T-helper 1 cell treated with Interleukin-12 subunit alpha and Interleukin-12 subunit beta and Interleukin-4 antibody, amounts not matched to agents 30 μg/mL and 1 μg/mL, for 36 hours (primary cell): ENCODE results near the gene KCTD1.
A peak's percentile ranks its signal among the peaks of the same experiment; 100 is the strongest.

Experiments used
- H3K27ac Mint-ChIP-seq: one replicate; pipeline ENCODE4 v1.8.0; 2021; ENCODE audit warnings: mild to moderate bottlenecking, mixed read lengths
- H3K27me3 Mint-ChIP-seq: one replicate; pipeline ENCODE4 v1.8.0; 2021; ENCODE audit warnings: low read depth, mixed read lengths
- H3K36me3 Mint-ChIP-seq: one replicate; pipeline ENCODE4 v1.8.0; 2021; ENCODE audit warnings: low read depth, mixed read lengths
- H3K4me1 Mint-ChIP-seq: one replicate; pipeline ENCODE4 v1.8.0; 2021; ENCODE audit warnings: low read depth, mixed read lengths
- H3K4me3 Mint-ChIP-seq: one replicate; pipeline ENCODE4 v1.8.0; 2021; ENCODE audit warnings: mild to moderate bottlenecking, moderate library complexity, mixed read lengths
- H3K9me3 Mint-ChIP-seq: one replicate; pipeline ENCODE4 v1.8.0; 2021; ENCODE audit warnings: mixed read lengths

KCTD1 gene

DNA sequence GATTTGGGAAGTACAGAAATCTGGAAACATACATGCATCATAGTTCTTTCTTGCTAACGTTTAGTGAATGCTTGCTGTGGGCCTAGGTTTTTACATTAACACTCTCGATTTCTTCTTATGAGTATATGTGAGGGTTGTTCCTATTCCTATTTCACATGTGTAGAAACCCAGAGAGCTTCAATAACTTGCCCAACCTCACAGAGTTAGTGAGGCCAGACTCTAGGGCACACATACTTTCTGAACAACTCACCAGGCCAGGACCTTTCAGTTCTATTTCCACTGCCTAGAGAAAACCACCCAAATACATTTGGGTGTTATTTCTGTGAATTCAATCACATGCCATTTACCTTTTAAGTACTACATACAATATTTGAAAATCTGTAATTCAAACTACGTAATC is 8.2 kb upstream of the KCTD1 start:
- Mint-ChIP-seq H3K9me3 (no peaks in the 10 kb centered on the region), H3K36me3 (no peaks in the 10 kb centered on the region), H3K4me3 (no peak overlapping the region), H3K27me3 (peaks cover 51% of the 10 kb centered on the region), H3K27ac (no peak overlapping the region), H3K4me1 (peaks cover under 1% of the 10 kb centered on the region)

DNA sequence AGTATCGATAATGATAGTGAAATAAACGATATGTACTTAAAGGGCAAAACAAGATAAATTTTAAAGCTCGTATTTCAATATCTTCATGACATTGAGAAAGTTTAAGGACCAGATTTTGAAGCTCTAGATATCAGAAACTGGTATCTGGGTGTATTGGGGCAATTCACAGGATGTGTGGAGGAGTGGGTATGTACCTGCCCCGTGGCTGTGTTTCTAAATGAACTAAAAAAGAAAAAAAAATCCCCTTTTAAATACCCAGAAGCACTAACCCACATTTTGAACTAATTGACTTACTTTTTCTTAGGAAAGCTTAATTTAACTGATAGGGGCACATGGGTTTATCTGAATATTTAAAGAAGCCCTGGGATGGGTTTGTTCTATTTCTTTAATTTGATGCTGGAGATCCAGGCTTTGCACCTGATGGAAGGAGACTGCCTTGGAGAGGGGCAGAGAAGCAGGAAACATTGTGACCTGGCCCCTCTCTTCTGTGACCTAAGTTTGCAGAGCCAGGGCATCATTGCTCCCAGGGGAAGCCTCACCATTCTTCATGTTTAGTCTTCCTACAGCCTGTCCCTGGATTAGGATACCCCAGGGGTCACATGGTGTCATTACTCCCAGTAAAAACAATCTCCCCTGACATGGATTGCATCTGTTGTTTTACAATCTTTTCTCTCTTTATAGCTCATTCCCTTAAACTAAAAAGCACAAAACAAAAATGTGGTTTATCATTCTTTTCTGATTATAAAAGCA is 7.6 kb upstream of the KCTD1 start:
- Mint-ChIP-seq H3K36me3 (no peaks in the 10 kb centered on the region), H3K27me3 (peaks cover 57% of the 10 kb centered on the region), H3K9me3 (no peaks in the 10 kb centered on the region), H3K27ac (no peak overlapping the region), H3K4me1 (peaks cover 2% of the 10 kb centered on the region), H3K4me3 (no peak overlapping the region)

DNA sequence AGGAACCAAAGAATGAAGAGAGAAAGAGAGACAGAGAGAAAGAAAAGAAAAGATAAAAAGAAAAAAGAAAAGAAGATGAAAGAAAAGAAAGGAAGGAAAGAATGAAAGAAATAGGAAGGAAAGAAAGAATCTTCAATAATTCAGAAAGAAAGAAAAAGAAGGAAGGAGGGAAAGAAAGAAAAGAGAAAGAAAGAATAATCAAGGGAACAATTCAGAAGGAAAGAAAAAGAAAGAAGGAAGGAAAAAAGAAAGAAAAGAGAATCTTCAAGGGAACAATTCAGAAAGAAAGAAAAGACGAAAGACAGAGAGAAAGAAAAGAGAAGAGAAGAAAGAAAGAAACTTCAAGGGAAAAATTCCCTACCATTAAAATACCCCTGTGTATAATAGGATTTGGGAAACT is 5.6 kb upstream of the KCTD1 start:
- H3K4me3 Mint-ChIP-seq, result no peak overlapping the region
- H3K27me3 Mint-ChIP-seq, result peaks cover 76% of the 10 kb centered on the region
- peaks cover 2% of the 10 kb centered on the region for H3K4me1 Mint-ChIP-seq
- no peaks in the 10 kb centered on the region for H3K9me3 Mint-ChIP-seq
- H3K27ac Mint-ChIP-seq, result no peak overlapping the region
- no peaks in the 10 kb centered on the region for H3K36me3 Mint-ChIP-seq

DNA sequence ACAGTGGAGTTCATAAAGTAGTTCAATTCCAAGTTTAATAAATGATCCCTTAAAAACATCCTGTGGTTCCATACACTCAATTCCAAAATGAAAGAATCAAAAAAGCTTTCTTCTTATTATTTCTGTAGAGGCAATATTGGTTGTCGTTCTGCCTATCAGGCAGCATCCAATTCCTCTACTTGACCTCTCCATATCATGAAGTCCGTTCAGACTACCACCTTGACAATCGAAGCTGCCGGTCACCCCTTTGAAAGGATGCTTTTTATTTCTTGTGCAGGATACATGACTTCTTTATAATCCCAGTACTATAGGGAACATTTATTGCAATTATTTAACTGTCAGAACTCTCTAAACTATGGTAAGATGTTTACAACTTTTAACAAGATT is 3.3 kb upstream of the KCTD1 start:
- Mint-ChIP-seq H3K9me3 (no peaks in the 10 kb centered on the region), H3K27me3 (peaks cover 62% of the 10 kb centered on the region), H3K4me3 (no peak overlapping the region), H3K4me1 (peaks cover 2% of the 10 kb centered on the region), H3K27ac (no peak overlapping the region), H3K36me3 (no peaks in the 10 kb centered on the region)

DNA sequence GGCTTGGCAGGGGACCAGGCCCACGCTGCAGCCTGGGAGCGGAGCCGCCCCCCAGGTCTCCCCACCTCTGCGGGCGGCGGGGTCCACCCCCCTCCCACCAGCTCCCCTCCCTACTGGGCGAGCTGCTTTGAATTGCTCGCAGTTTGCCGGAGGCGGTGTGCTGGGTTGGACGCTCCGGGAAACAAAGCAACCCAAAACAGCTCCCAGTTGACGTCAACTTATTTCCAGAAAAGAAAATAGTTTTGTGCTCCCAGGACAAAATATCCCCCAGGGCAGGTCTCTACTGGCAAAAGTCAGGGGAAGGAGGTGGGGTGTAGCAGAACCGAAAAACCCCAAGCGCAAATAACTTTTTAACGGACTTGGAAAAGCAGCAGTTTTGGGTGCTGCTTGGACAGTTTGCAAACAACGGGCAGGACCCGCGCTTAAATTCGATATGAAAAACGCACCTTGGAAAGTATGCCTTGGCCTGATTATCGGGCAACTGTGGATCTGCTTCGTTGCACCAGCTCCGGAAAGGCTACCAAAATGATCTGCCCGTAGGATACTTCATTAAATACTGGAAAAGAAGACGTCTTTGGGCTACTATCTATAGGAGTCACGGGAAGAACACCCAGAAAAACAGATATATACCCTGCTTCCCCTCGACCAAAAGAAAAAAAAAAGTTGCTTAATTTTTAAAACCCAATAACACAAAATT is 2.8 kb upstream of the KCTD1 start:
- Mint-ChIP-seq H3K9me3 (no peaks in the 10 kb centered on the region), H3K27ac (no peak overlapping the region), H3K4me1 (peaks cover 2% of the 10 kb centered on the region), H3K27me3 (peaks cover 57% of the 10 kb centered on the region), H3K4me3 (no peak overlapping the region), H3K36me3 (peaks cover 2% of the 10 kb centered on the region)

DNA sequence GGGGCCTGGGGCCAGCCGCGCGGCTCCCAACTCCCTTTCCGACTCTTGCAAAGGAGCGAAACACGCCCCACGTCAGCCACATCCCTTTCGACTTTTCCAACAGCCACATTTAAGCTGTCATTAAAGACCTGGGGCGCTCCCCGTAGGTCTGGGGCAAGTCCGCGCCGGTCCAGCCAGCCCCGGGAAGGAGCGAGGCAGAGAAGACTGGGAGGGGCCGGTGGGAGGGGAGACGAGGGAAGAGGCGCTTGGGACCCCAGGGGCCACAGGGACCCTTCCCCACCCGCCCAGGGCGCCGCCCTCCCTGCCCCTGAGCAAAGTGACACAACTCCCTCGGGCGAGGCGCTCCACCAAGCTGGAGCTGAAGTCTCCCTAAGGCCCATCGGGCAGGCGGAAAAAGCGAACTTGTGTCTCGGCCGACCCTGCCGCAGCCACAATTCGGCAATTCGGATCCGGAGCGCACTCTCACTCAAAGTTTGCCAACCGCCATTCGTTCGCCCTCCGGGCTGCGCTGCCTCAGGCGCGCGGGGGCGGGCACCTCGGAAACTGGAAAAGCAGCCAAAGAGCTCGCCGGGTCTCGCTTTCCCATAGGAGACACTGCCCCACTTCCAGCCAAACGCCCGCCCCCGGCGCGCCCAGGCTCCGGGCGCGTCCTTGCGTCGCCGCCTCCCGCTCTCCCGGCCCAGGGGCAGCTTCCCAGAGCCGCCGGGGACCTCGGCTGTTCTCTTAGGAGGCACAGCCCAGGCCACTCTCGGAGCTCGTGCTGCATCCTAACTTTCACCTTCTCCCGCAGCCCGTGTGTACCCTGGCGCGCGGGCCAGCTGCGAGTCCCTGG is 1.1 kb upstream of the KCTD1 start:
- Mint-ChIP-seq H3K9me3 (no peaks in the 10 kb centered on the region), H3K27me3 (peaks cover 54% of the 10 kb centered on the region), H3K36me3 (peaks cover 2% of the 10 kb centered on the region), H3K4me3 (peak overlapping the region; percentile 72), H3K27ac (no peak overlapping the region), H3K4me1 (peaks cover 5% of the 10 kb centered on the region)

DNA sequence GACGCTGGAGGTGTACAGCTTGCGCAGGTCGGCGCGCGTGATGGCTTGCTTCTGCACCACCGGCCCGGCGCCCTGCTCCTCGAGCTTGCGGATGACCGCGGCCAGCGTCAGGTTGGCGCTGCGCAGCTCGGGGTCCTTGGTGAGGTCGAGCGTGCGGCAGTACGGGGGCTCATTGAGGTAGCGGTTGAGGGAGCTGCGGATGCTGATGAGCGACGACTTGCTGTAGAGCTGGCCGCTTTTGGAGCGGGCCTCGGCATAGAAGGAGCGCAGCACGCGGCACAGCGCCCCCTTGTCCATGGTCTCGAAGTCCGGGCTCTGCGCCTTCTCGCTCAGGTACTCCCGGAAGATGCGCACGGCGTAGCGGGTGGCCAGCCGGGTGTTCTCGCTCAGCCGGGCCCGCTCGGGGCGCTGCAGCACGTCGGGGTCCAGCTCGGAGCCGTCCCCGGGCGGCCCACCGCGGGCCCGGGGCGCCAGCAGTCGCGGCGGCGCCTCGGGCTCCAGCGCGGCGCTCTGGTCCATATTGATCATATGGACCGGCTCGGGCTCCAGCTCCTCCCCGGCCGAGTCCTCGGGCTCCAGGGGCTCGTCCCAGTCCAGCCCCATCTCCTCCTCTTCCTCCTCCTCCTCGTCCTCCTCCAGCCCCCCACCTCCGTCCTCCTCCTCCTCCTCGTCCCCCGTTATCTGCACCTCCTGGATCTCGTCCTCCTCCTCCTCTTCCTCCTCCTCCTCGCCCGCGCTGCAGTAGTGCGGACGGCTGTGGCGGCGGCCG is 523 bp downstream of the KCTD1 start:
- Mint-ChIP-seq H3K4me1 (peaks cover 5% of the 10 kb centered on the region), H3K27ac (peak overlapping the region; percentile 63), H3K4me3 (peak overlapping the region; percentile 89), H3K36me3 (peaks cover 2% of the 10 kb centered on the region), H3K9me3 (no peaks in the 10 kb centered on the region), H3K27me3 (peaks cover 37% of the 10 kb centered on the region)

DNA sequence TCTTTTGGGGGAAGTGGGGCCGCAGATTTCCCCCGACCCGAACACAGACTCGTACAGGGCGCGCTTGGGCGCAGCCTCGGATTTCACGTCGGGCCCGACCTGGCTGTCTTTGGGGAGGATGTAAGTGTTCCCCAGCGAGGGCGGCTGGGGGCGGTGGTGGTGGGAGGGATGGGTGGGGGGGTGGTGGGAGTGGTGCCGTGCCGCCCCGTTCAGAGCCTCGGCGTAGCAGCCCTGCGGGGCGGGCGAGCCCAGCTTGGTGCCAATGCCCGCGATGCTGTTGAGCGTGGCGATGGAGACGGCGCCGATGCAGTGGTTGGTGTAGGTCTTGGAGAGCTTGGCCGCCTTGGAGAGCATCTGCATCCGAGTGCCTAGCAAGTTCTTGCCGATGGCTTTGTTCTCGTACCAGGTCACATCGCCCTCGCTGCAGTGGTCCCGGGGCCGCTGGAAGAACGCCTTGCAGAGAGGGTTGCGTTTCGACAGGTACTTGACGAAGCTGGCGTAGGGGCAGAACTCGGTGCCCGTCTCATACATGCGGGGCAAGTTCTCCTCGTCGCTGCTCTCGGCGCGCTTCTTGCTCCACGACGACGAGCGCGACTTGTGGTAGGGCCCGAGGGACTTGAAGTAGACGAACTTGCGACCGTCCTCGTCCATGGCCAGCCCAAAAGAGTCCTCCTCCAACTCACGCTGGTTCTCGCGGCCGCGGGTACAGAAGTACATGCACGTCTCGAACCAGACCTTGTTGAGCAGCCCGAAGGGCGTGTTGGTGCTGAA is 1.3 kb downstream of the KCTD1 start:
- Mint-ChIP-seq H3K4me1 (peaks cover 5% of the 10 kb centered on the region), H3K4me3 (peak overlapping the region; percentile 89), H3K36me3 (peaks cover 2% of the 10 kb centered on the region), H3K9me3 (no peaks in the 10 kb centered on the region), H3K27me3 (peaks cover 29% of the 10 kb centered on the region), H3K27ac (no peak overlapping the region)

DNA sequence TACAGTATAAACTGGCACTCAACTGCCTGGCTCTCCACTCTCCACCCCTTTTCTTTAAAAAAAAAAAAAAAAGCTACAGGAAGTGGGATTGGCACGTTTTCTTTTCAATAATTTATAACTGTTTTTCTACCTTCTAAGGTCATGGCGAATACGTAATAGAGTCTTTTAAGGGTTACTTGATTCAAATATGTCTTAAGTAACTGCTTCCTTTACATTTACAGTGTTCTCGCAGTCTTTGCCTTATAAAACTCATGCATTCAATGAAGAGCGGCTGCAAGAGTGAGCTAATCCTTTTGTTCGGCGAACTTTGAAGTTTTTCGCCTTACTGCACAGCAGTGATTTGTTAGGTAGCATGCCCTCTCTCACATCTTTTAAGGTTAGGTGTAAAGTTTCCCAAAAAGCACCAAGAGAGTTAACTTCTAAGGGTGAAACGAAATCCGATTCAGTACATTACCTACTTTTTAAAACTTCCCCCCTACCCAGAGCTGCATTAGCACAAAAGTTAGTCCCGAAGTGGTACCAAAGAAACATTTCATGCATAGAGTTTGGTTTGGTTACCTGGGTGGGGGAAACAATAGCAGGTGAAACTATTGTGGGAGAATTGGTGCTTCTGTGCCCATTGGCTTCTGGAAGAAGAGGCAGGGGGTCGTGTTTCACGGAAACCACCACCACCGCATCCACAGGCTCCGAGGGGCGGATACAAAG is 2.0 kb downstream of the KCTD1 start:
- Mint-ChIP-seq H3K4me3 (peak overlapping the region; percentile 45), H3K27me3 (peaks cover 22% of the 10 kb centered on the region), H3K36me3 (peaks cover 2% of the 10 kb centered on the region), H3K9me3 (no peaks in the 10 kb centered on the region), H3K4me1 (peaks cover 3% of the 10 kb centered on the region), H3K27ac (no peak overlapping the region)

DNA sequence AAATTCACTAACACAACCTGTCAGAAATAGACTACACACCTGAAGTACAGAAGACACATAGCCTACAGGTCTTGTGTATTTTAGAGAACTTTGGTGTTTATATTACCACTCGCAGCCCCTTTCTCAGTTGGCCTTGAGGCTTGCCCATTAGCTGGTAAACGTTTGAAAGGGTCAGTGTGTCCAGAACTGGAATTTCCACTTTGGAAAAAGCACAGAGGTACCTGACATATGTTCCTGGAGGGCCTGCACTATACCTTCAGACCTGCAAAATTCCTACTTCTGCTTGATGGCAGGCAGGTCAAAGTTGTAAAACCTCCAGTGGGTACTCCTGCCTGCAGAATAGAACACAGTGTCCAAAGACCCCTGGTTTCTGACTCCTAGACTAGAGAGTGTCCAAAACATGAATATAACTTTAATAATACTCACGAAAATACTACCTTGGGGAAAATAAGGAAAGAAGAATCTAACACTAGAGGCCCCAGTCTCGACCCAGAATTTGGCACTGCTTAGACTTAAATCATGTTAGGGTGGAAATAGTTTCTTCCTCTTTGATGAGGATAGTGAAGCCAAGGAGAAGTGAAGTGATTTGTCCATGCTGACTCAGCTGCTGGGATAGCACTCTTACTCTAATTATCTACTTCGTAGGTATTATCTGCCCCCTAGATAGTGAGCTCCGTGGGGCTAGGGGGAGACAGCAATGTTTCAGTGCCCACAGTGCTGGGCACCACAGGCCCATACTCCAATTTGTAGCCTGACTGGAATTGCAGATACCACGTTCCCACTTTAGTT is 2.8 kb downstream of the KCTD1 start:
- H3K4me3 Mint-ChIP-seq, result no peak overlapping the region
- peaks cover 4% of the 10 kb centered on the region for H3K4me1 Mint-ChIP-seq
- H3K36me3 Mint-ChIP-seq, result peaks cover 2% of the 10 kb centered on the region
- H3K9me3 Mint-ChIP-seq, result no peaks in the 10 kb centered on the region
- H3K27me3 Mint-ChIP-seq, result peaks cover 15% of the 10 kb centered on the region
- H3K27ac Mint-ChIP-seq, result no peak overlapping the region

DNA sequence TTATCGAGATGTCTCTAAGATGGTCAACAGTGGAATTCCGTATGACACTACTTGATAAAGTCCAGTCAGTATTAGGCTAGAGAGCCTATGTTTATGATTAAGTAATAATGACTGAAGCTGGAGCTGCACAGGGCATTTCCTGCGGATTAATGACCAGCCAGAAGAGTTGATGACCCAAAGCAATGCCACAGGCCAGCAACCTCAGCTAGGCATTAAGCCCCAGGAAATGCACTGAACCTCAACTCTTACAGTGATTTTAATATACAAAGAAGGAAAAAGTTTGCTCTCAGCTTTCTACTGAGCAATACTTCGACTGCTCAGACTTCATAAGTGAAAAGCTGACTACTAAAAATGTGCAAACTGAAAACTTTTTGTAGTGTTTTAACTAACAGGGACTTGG is 3.9 kb downstream of the KCTD1 start:
- peaks cover 4% of the 10 kb centered on the region for H3K27me3 Mint-ChIP-seq
- H3K27ac Mint-ChIP-seq, result no peak overlapping the region
- H3K36me3 Mint-ChIP-seq, result peaks cover 2% of the 10 kb centered on the region
- no peak overlapping the region for H3K4me3 Mint-ChIP-seq
- no peaks in the 10 kb centered on the region for H3K9me3 Mint-ChIP-seq
- H3K4me1 Mint-ChIP-seq, result peaks cover 6% of the 10 kb centered on the region

DNA sequence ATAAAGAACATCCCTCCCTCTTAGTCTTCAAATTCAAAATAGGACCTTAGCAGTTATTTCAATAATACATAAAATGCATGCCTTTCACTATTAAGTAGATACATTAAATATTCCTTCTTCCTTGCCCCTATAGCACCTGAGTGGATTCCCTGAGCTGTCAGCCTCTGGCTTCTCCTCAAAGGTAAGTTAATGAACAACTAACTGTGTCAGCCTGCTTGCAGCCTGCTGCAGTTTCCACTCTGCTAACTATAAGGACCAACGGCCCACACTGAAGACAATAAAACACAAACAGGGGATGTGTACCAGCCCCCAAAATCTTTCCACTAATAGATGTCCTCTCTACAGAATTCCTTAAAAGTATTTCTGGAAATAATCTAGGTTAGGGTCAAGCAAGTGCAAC is 5.0 kb downstream of the KCTD1 start:
- Mint-ChIP-seq H3K4me1 (peaks cover 6% of the 10 kb centered on the region), H3K36me3 (peaks cover 2% of the 10 kb centered on the region), H3K27ac (no peak overlapping the region), H3K27me3 (no peaks in the 10 kb centered on the region), H3K4me3 (no peak overlapping the region), H3K9me3 (no peaks in the 10 kb centered on the region)
